Measurements from ENCODE around the gene FHIT.

GRCh38 chr3:61201071-61201470 is 50.2 kb downstream of the FHIT start:
- TF ChIP-seq POLR2AphosphoS5 (IDR thresholded peaks at IDR 0.05; ENCODE audit: low read depth, low read length) (no peak), TAF1 (IDR thresholded peaks at IDR 0.05; ENCODE audit: borderline replicate concordance, low read depth, low read length) (no peak)

Measured in GM12892 (cell line).